ENCODE measurements around the gene COQ3. TPM values are rescaled to one million over a fixed set of nuclear protein-coding genes. Genes with fewer than 3 reads are reported as not detected.

The COQ3 gene
- 1 to 10 TPM; 3.2 to 8.2 (median 4.9) TPM for total RNA-seq
- polyA plus RNA-seq = 10 to 100 TPM in 1 of 3 donors, 1 to 10 TPM in 2; 7.7 to 16.8 (median 9.8) TPM
- long read RNA-seq, donor 1, transcript COQ3-201 (7 exons, 1,335 nt) = major isoform, 6 of 6 reads
- long read RNA-seq, donor 1, partial matches to known transcripts = 0 of 6 reads
- long read RNA-seq, donor 1, other reads (novel, unspliced or antisense) = 0 of 6 reads
- long read RNA-seq, donor 2, partial matches to known transcripts = 0 of 3 reads
- long read RNA-seq, donor 2, other reads (novel, unspliced or antisense) = 0 of 3 reads

- peak; percentile 89 for DNase-seq
- H3K27ac ChIP-seq = peak within 1 kb of the TSS; percentile 70 to 88 (median 82)
Observed at GRCh38 chr6:99393698-99394531, at the start of gene COQ3. COQ3 (minus strand) TSS chr6:99394195; CDS start chr6:99394179, 16 bp downstream.

GRCh38 chr6:99434702-99435530, 40.9 kb upstream of the COQ3 start:
- intact Hi-C loops (cut with DNase I; ENCODE audit: low total_unique reads) = no loop called here

More at GRCh38 chr6:99393698-99394531, at the start of gene COQ3:
- no peaks in the 10 kb centered on the region for H3K27me3 ChIP-seq (replicated peaks in 1 of 7)
- intact Hi-C loops (cut with DNase I; ENCODE audit: low total_unique reads) = no loop called here
- 12 to 17% (median 13%) methylated on average over 47 to 56 of the region's 56 CpGs for WGBS, 5 donors
- peak within 1 kb of the TSS; percentile 73 to 90 (median 85) for H3K4me3 ChIP-seq
- TF ChIP-seq POLR2A (IDR thresholded peaks at IDR 0.05) (no peak), POLR2AphosphoS5 (IDR thresholded peaks at IDR 0.05) (peak in 2 of 3 donors; percentile 57 to 74)
- H3K9me3 ChIP-seq = no peaks in the 10 kb centered on the region
- peaks cover 0 to 26% (median 15%) of the 10 kb centered on the region in 6 donors for H3K4me1 ChIP-seq
- H3K36me3 ChIP-seq = peaks cover 0 to 25% (median 4%) of the 10 kb centered on the region in 6 donors

GRCh38 chr6:99432877-99433276, 38.9 kb upstream of the COQ3 start:
- Histone ChIP-seq H3K4me1 (peaks cover 0 to 17% (median 9%) of the 10 kb centered on the region in 6 donors), H3K4me3 (no peak overlapping the region), H3K27me3 (replicated peaks in 1 of 7) (no peaks in the 10 kb centered on the region), H3K27ac (no peak overlapping the region), H3K36me3 (peaks cover 0 to 57% (median 0%) of the 10 kb centered on the region in 6 donors), H3K9me3 (no peaks in the 10 kb centered on the region)
- 81 to 94% (median 91%) methylated on average over 2 of the region's 2 CpGs for WGBS, 5 donors
- no peak for DNase-seq
- TF ChIP-seq POLR2A (IDR thresholded peaks at IDR 0.05) = no peak
- intact Hi-C loops (cut with DNase I; ENCODE audit: low total_unique reads) = no loop called here

More at GRCh38 chr6:99434702-99435530, 40.9 kb upstream of the COQ3 start:
- Histone ChIP-seq H3K4me3 (no peak overlapping the region), H3K9me3 (no peaks in the 10 kb centered on the region), H3K27me3 (replicated peaks in 1 of 7) (no peaks in the 10 kb centered on the region), H3K36me3 (peaks cover 0 to 74% (median 0%) of the 10 kb centered on the region in 6 donors), H3K27ac (no peak overlapping the region), H3K4me1 (peaks cover 0 to 9% (median 6%) of the 10 kb centered on the region in 6 donors)
- TF ChIP-seq POLR2AphosphoS5 (IDR thresholded peaks at IDR 0.05) (no peak), POLR2A (IDR thresholded peaks at IDR 0.05) (no peak), CTCF (IDR thresholded peaks at IDR 0.05 in 8 of 11, conservative IDR thresholded peaks at IDR 0.05 in 3 of 11) (peak in 10 of 11 experiments; percentile 43 to 76 (median 66))
- no peak for DNase-seq
- WGBS, 5 donors = 6 to 10% (median 8%) methylated on average over 3 of the region's 3 CpGs

- WGBS, 5 donors = 92 to 97% (median 93%) methylated on average over 2 of the region's 2 CpGs
- H3K27me3 ChIP-seq (replicated peaks in 1 of 7) = no peaks in the 10 kb centered on the region
- no peak overlapping the region for H3K4me3 ChIP-seq
- TF ChIP-seq POLR2AphosphoS5 (IDR thresholded peaks at IDR 0.05) = no peak
- no peak for TF ChIP-seq POLR2A (IDR thresholded peaks at IDR 0.05)
- no peak for TF ChIP-seq CTCF (IDR thresholded peaks at IDR 0.05 in 8 of 11, conservative IDR thresholded peaks at IDR 0.05 in 3 of 11)
- peaks cover 7 to 27% (median 19%) of the 10 kb centered on the region in 6 donors for H3K4me1 ChIP-seq
- DNase-seq = no peak
- peaks cover 0 to 47% (median 0%) of the 10 kb centered on the region in 6 donors for H3K36me3 ChIP-seq
- intact Hi-C loops (cut with DNase I; ENCODE audit: low total_unique reads) = no loop called here
- H3K9me3 ChIP-seq = no peaks in the 10 kb centered on the region
- H3K27ac ChIP-seq = no peak overlapping the region
Observed at GRCh38 chr6:99431901-99432300, 37.9 kb upstream of the COQ3 start.

All from spleen (tissue), 13 donors.